OCI-LY3 (cell line): ENCODE data around the gene GSN.

Experiments used
- CTCF ChIP-seq: fragments of 200-600, 300-600 bp; sonication (generic); IDR thresholded peaks from 2 replicates; pipeline ENCODE4 v1.5.1; 2014; ENCODE audit warnings: antibody characterized with exemption, low read length, low read depth
- EZH2phosphoT487 ChIP-seq: fragments of 200-600 bp; shearing (Covaris generic); IDR thresholded peaks from 2 replicates; pipeline ENCODE4 v1.6.1; 2018; ENCODE audit warnings: antibody characterized with exemption, mixed run types, low read depth

- TF ChIP-seq CTCF (no peak), EZH2phosphoT487 (no peak)
These were observed 34.4 kb downstream of the GSN start for GRCh38 chr9:121302341-121302740.
